Gastroesophageal sphincter (tissue), 2 donors: Measurements from ENCODE around the gene LDLRAD3.

Experiments used
- POLR2A ChIP-seq, 2 donors: fragments of 450-650 bp; IDR thresholded peaks; one replicate each; pipeline ENCODE4 v1.6.1; 2017; ENCODE audit warnings: antibody characterized with exemption in 2 of 2, mild to moderate bottlenecking in 2 of 2, moderate library complexity in 1 of 2
- POLR2AphosphoS5 ChIP-seq: sonication (generic); formaldehyde crosslinking; IDR thresholded peaks from one replicate; pipeline ENCODE4 v1.6.1; 2017; ENCODE audit warnings: antibody characterized with exemption

GRCh38 chr11:35911013-35911412 lies 32.8 kb upstream of the LDLRAD3 start:
- TF ChIP-seq POLR2AphosphoS5 = no peak
- no peak for TF ChIP-seq POLR2A (IDR thresholded peaks at IDR 0.05)
